ENCODE data around the gene MACO1. TPM values are rescaled to one million over a fixed set of nuclear protein-coding genes. Genes with fewer than 3 reads are reported as not detected.

The MACO1 gene
- total and polyA plus RNA-seq, 9 of the 15 experiments (the other 6 are each of a cell fraction or from before 2014, with no cell fraction given), result 4.6 to 28.4 (median 21.7) TPM

DNA sequence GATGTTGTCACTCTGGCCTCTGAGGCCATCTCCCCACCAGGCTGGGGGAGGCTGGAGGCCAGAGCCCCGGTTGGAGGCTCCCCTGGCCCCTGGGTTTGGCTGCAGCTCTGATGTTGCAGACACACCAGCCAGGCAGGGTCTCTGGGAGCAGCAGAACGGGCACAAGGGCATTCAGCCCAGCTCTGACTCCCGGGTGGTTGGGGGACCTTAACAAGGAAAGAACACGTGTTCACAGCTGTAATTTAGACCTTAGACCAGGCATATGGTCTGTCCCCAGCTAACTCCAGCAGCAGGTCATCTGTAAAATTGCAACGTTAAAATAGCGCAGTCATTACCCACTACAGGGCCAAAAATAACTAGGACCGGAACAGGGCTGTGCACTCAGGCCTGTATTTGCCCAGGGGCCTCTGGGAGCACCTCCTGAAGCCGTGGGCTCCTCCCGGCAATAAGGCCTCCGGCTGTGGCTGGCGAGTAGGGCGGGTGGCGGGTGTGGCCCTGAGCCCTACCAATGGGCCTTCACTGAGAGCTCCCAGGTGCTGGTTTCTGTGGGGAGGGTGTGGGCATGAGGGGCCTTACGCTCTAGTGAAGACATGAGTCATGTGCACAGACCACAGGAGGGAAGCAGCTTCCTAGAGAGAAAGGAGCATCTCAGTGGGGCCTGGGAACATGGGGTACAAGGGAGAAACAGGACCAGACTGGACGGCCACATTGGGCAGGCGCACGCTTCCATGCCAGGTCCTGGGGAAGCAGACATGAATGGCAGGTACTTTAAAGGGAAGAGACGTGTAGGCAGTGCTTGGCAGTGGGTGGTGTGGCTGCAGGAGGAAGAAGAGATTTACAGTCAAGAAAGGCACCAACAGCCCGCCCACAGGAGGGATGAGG lies 118.8 kb downstream of the MACO1 start (continued):
- no peak for TF ChIP-seq STAT5B (CRISPR knock-in tag; IDR thresholded peaks at IDR 0.05)
- TF ChIP-seq HMG20A (CRISPR knock-in tag; conservative IDR thresholded peaks at IDR 0.05), result no peak
- TF ChIP-seq NR4A1 (CRISPR knock-in tag; IDR thresholded peaks at IDR 0.05), result no peak
- TF ChIP-seq NR4A1 (tag; IDR thresholded peaks at IDR 0.05), result 0 out of 2 replicates have a peak, but pooled peaks have one; percentile 29
- TF ChIP-seq ZFPM2 (CRISPR knock-in tag; IDR thresholded peaks at IDR 0.05), result no peak
- TF ChIP-seq, protein P1, sequence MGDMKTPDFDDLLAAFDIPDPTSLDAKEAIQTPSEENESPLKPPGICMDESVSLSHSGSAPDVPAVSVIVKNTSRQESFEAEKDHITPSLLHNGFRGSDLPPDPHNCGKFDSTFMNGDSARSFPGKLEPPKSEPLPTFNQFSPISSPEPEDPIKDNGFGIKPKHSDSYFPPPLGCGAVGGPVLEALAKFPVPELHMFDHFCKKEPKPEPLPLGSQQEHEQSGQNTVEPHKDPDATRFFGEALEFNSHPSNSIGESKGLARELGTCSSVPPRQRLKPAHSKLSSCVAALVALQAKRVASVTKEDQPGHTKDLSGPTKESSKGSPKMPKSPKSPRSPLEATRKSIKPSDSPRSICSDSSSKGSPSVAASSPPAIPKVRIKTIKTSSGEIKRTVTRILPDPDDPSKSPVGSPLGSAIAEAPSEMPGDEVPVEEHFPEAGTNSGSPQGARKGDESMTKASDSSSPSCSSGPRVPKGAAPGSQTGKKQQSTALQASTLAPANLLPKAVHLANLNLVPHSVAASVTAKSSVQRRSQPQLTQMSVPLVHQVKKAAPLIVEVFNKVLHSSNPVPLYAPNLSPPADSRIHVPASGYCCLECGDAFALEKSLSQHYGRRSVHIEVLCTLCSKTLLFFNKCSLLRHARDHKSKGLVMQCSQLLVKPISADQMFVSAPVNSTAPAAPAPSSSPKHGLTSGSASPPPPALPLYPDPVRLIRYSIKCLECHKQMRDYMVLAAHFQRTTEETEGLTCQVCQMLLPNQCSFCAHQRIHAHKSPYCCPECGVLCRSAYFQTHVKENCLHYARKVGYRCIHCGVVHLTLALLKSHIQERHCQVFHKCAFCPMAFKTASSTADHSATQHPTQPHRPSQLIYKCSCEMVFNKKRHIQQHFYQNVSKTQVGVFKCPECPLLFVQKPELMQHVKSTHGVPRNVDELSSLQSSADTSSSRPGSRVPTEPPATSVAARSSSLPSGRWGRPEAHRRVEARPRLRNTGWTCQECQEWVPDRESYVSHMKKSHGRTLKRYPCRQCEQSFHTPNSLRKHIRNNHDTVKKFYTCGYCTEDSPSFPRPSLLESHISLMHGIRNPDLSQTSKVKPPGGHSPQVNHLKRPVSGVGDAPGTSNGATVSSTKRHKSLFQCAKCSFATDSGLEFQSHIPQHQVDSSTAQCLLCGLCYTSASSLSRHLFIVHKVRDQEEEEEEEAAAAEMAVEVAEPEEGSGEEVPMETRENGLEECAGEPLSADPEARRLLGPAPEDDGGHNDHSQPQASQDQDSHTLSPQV (IDR thresholded peaks at IDR 0.05), result peak; percentile 94
- TF ChIP-seq LARP7 (IDR thresholded peaks at IDR 0.05), result 0 out of 2 replicates have a peak, but pooled peaks have one; percentile 43
- 0 out of 2 replicates have a peak, but pooled peaks have one; percentile 26 for TF ChIP-seq MIER1 (IDR thresholded peaks at IDR 0.05; ENCODE audit: low read depth)
- 0 out of 2 replicates have a peak, but pooled peaks have one; percentile 31 for TF ChIP-seq ZNF354B (CRISPR knock-in tag; IDR thresholded peaks at IDR 0.05)
- peak in 1 of 2 experiments; percentile 59; a peak in 1 of 4 replicates for TF ChIP-seq SIN3A (IDR thresholded peaks at IDR 0.05; ENCODE audit: borderline replicate concordance in 2 of 2, control insufficient read depth in 1 of 2, low read depth in 2 of 2, low read length in 2 of 2)
- TF ChIP-seq MBD2 (IDR thresholded peaks at IDR 0.05; ENCODE audit: borderline replicate concordance, low read depth), result peak; percentile 59; the same call in 1 of the 2 replicates
- peak; percentile 9; the same call in 1 of the 2 replicates for TF ChIP-seq ELF1 (tag; IDR thresholded peaks at IDR 0.05)
- TF ChIP-seq SMAD3 (CRISPR knock-in tag; conservative IDR thresholded peaks at IDR 0.05), result no peak
- no peak for TF ChIP-seq PPARD (CRISPR knock-in tag; IDR thresholded peaks at IDR 0.05)
- peak; percentile 32 for TF ChIP-seq KAT2B (IDR thresholded peaks at IDR 0.05; ENCODE audit: low read depth, low read length)
- peak; percentile 28 for TF ChIP-seq CCNT2 (IDR thresholded peaks at IDR 0.05; ENCODE audit: borderline replicate concordance, extremely low read depth, insufficient read length, low read depth, low read length)
- TF ChIP-seq, protein P2, sequence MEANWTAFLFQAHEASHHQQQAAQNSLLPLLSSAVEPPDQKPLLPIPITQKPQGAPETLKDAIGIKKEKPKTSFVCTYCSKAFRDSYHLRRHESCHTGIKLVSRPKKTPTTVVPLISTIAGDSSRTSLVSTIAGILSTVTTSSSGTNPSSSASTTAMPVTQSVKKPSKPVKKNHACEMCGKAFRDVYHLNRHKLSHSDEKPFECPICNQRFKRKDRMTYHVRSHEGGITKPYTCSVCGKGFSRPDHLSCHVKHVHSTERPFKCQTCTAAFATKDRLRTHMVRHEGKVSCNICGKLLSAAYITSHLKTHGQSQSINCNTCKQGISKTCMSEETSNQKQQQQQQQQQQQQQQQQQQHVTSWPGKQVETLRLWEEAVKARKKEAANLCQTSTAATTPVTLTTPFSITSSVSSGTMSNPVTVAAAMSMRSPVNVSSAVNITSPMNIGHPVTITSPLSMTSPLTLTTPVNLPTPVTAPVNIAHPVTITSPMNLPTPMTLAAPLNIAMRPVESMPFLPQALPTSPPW (CRISPR knock-in tag; IDR thresholded peaks at IDR 0.05), result peak; percentile 90
- TF ChIP-seq HEY1 (CRISPR knock-in tag; IDR thresholded peaks at IDR 0.05; ENCODE audit: borderline replicate concordance), result no peak
- peak in 1 of 2 experiments; percentile 43; a peak in 1 of 4 replicates for TF ChIP-seq TBL1XR1 (IDR thresholded peaks at IDR 0.05; ENCODE audit: low read length in 2 of 2)
- TF ChIP-seq RNF2 (IDR thresholded peaks at IDR 0.05), result peak; percentile 92
- TF ChIP-seq, protein P3, sequence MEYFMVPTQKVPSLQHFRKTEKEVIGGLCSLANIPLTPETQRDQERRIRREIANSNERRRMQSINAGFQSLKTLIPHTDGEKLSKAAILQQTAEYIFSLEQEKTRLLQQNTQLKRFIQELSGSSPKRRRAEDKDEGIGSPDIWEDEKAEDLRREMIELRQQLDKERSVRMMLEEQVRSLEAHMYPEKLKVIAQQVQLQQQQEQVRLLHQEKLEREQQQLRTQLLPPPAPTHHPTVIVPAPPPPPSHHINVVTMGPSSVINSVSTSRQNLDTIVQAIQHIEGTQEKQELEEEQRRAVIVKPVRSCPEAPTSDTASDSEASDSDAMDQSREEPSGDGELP (CRISPR knock-in tag; IDR thresholded peaks at IDR 0.05; ENCODE audit: borderline replicate concordance), result peak; percentile 88; the same call in 1 of the 2 replicates
- TF ChIP-seq TEAD2 (tag; IDR thresholded peaks at IDR 0.05), result no peak

Data from K562 (cell line).